NOMO-1 treated with dmso at 0.1 percent for 144 hours (cell line): ENCODE results near the gene SUPV3L1.
"Not testable (repeated sequence)": the region's sequence is repeated elsewhere in the genome, so short reads cannot be mapped to it uniquely, and the experiment has no call there.

Experiments used
- DNase-seq: peaks from one replicate; lab custom pipeline; 2025; ENCODE audit not compliant: unreplicated experiment; lab: John Stamatoyannopoulos, UW

Gene SUPV3L1

DNA sequence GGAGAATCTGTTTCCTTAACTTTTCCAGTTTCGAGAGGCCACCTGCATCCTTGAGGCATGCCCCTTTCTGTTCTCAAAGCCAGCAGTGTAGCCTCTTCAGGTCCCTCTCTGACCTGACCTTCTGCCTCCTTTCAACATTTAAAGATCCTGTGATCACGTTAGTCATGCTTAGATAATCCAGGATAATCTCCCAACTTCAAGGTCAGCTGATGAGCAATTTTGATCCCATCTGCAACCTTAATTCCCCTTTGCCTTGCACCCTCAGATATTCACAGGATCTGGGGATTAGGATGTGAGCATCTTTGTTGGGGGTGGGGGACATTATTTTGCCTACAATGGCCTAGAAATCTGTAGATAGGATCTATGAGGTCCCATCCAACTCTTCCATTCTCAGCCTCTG, 48.1 kb downstream of the SUPV3L1 start:
- no peak for DNase-seq

DNA sequence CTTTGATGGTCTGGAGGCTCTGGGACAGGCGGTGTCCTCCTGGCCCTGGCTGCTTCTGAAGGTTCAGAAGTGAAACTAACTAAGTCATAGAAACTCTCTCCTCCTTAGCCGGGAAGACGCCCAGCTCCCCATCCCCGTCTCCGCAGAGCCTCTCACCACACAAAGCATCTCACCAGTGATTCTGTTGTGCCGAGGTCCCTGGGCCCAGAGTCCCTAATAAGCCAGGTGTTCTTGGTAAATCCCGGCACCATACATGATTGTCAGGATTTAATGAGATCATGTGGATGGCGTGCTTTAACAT, 49.5 kb downstream of the SUPV3L1 start:
- no peak for DNase-seq

DNA sequence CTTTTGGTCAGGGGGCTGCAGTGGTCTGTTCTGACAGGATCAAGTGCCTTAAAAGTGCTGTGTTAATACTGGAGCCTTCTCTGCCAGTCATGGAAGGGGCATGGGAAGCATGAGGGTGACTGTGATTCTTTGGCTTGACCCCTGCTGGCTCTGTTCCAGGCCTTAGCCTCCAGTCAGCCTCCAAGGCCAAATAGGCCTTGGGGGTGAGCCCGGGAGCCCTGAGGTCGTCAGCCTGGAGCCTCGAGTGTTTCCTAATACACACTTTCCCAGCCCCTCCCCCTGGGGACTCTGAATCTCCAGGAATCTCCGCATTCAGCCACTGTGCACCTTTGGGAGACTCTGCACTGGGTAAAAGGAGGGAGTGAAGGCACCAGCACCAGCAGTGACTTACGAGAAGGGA, 50.1 kb downstream of the SUPV3L1 start:
- DNase-seq = no peak

DNA sequence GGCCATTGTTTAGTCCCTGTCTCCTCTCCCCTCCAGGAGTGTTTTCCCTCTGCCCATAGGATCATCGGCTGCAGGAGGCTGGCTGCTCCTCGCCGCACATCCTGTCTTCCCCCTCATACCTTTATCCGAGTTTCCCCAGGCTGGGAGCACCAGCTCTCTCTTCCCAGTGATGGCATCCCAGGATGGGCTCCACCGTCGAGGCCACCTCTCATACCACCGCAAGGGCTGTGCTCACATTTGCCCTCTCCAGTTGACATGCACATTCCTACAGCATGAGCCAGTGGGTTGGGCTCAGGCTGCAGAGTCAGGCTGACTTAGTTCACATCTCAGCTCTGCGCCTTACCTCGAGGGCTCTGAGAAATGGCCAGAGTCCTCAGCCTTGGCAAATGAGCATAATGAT, 52.2 kb downstream of the SUPV3L1 start:
- DNase-seq = no peak

DNA sequence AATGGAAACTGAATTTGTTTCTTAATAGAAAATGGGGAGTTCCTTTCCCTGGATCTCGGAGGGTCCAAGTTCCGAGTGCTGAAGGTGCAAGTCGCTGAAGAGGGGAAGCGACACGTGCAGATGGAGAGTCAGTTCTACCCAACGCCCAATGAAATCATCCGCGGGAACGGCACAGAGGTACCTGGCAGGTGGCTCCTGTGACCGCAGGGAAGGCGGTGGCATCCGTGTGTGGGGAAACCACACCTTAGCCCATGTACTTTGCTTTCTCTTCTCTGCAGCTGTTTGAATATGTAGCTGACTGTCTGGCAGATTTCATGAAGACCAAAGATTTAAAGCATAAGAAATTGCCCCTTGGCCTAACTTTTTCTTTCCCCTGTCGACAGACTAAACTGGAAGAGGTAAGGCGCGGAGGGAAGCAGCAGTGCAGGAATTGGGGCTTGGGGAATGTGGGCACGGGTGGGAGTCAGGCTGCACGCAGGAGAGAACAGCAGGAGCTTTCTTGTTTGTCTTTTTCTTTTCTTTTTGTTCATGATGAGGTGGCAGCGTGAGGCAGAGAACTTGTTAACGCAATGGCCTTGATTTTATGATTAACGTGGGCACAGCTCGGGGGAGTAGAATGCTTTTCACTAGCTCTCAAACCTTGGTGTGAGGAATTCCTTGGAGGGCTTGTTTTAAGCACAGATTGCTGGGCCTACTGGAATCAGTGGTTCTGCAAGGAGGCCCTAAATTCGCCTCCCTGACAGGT, 52.9 kb downstream of the SUPV3L1 start:
- no peak for DNase-seq

DNA sequence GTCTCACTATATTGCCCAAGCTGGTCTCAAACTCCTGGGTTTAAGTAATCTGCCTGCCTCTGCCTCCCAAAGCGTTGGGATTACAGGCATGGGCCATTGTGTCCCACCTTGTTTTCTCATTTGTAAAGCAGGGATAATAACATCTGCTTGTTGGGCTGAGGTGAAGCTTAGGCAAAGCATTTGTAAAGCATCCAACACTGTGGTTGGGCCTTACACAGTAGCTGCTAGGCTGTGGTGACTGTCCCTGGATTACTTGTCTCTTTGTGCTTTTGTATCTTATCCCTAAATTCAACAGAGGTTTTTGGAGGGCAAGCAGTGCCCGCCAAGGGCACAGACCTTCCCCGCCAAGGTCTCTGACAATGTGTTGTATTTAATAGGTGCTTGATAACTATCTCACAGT, 54.4 kb downstream of the SUPV3L1 start:
- no peak for DNase-seq

DNA sequence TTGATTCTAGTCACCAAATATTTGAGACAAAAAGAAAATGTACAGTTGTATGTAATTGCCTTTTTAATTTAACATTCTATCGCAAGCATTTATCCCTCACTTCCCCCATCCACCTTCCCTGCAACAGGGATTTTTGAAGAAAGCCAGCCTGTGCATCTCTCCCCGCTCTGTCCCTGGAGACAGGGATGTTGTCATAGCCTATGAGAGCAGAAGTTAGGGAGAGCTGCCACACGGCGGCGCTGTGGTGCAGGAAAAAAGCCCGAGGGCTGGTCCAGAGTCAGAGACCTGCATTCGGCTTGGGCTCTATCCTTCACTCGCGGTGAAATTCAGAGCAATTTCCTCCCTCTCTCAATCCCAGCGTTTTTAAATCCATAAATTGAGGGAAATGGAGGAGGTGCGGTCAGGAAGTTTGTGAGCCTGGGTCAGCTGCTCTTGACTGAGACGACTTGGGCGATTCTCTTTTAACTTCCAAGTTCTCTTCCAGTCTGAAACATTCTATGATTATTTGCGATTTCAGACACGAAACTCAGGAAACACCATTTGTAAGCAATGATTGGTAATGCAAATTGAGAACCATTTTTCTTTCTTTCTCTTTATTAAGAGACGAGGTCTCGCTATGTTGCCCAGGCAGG, 57.6 kb downstream of the SUPV3L1 start:
- DNase-seq = peak; percentile 45

DNA sequence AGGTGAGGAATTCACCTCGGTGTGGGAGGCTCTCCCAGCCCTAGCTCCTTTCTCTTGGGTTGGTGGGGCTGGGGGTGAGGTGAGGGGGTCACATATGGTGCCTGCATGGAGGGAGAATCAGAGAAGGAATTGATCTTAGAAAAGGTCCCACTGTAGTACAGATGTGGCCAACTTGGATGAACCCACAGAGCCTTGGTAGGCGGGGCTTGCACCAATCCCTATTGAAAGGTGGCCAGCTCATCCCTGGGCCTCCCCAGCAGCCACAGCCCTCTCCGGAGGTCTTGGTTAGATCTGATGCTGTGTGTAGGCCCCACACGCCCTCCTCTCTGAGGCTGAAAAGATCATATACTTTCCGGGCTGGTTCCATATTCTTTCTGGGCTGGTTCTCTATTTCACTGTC, 59.1 kb downstream of the SUPV3L1 start:
- DNase-seq = no peak

DNA sequence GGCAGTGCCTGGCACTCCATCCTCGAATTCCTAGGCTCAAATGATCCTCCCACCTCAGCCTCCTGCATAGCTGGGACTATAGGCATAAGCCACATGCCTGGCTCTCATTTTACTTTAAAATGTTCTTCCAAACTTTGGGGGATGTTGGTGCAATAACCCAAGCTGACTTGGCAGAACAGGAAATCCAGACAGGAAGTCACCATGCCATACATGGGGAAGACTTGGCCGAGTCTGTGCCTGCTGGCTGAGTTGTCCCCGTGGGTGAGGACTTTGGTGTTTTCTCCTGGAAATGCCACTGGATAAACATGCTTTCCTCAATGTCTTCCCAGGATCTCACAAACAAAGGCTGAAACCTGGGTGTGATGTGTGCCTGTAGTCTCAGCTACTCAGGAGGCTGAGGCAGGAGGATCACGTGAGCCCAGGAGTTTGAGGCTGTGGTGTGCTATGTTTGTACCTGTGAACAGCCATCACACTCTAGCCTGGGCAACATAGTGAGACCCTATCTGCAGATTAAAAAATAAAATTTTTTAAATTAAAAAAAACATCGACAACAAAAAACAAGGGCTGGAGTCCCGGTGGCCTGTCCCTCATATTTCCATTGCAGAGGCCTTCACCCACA, 59.9 kb downstream of the SUPV3L1 start:
- DNase-seq = no peak

DNA sequence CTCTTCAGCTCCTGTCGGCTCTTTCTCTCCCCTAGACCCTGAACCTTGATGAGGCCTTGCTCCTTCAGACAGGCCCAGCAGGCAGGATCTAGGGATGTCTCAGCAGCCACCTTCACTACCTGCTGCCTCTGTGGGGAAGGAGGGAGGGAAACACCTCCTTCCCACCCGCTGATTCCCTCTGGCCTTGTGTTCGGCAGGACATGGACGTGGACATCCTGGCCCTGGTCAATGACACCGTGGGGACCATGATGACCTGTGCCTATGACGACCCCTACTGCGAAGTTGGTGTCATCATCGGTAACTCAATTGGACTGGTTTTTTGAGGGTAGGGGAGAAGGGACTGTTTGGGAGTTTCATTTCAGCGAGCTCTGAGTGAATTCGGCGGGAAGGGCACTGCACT, 60.4 kb downstream of the SUPV3L1 start:
- no peak for DNase-seq

DNA sequence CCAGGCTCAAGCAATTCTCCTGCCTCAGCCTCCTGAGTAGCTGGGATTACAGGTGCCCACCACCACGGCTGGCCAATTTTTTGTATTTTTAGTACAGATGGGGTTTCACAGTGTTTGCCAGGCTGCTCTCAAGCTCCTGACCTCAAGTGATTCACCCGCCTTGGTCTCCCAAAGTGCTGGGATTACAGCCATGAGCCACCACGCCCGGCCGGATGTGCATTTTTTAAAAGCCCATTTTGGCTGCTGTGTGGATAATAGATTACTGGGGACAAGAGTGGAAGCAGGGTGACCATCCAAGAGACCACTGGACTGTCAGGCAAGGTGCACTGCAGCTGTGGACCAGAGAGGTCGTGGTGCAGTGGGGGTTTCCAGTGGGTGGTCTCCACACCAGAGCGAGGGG, 61.5 kb downstream of the SUPV3L1 start:
- no peak for DNase-seq

DNA sequence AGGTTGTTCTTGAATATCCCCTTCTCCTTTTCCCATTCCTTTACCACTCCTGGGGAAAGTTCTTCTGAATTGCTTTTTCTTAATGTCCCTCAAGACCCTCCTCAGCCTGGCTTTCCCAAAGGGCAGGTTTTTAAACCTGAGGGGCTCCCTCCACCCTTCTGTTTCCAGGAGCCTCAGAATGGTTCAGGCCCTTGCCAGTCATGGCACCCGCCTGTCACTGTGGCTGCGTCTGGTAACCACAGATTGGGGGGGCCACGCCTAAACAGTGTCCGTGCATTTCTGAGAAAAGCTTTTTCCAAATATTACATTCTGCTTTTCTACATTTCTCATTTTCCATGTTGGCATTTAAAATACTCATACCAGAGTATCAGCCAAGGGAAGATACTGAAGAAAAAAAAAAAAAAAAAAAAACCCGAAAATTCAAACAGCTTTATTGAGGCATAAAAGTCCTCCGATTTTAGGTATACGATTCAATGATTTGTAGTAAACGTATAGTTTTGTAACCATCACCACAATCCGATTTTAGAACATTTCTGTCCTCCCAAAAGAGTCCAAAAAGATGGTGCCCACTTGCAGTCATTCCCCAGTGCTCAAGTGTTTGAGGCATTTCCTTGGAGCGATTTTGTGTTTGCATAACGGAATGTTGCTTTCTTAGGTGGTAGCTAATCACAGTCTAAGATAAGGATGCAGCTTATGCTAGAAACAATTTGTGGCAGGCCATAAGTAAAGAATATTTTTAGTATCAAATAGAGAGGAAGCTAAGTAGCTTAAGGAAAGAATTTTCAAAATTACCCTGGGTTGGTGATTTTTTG, 62.2 kb downstream of the SUPV3L1 start:
- no peak for DNase-seq

DNA sequence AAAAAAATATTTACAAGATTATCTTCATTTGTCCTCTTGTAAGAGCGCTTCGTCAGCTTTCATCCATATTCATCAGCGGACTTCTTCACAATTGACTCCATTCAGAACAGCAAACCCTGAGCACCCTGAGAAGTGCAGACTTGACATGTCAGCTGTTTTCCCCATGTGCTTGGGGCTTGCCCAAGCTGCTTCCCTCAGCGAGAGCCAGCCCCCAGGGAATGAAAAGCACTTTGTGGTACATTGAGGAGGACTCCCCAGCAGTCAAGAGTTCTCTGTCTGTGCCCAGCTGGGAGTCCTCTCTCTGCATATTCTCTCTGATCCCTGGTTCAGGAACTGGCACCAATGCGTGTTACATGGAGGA, 62.8 kb downstream of the SUPV3L1 start:
- no peak for DNase-seq

DNA sequence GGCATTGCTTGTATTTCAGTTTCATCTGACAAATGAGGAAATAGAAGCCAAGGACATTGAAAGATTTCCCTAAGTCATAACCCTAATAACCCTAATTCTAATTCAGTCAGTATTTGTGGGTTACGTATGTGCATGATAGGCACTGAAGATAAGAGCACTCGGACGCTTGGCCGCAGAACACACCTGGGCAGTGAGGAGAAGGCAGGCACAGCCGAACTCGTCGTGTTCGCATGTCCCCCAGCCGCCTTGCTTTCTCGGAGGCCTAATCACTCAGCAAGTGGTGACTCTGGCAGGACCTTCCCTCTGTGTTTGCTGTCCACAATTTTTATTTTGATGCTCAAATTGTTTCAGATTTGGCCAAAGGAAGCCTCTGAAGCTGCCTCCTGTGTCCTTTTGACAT, 63.8 kb downstream of the SUPV3L1 start:
- no peak for DNase-seq

DNA sequence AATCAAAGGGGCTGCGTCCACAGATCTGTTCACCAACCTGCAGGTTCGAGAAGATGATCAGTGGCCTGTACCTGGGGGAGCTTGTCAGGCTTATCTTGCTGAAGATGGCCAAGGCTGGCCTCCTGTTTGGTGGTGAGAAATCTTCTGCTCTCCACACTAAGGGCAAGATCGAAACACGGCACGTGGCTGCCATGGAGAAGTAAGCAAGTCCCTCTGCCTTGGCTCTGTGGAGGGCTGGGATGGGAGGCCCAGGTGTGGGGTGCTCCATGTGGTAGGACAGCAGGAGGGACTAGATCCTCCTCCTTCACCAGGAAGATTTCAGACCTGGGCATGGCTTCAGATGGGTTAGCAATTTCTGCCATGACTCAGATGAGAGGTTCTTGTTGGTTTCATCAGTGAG, 66.0 kb downstream of the SUPV3L1 start:
- no peak for DNase-seq

DNA sequence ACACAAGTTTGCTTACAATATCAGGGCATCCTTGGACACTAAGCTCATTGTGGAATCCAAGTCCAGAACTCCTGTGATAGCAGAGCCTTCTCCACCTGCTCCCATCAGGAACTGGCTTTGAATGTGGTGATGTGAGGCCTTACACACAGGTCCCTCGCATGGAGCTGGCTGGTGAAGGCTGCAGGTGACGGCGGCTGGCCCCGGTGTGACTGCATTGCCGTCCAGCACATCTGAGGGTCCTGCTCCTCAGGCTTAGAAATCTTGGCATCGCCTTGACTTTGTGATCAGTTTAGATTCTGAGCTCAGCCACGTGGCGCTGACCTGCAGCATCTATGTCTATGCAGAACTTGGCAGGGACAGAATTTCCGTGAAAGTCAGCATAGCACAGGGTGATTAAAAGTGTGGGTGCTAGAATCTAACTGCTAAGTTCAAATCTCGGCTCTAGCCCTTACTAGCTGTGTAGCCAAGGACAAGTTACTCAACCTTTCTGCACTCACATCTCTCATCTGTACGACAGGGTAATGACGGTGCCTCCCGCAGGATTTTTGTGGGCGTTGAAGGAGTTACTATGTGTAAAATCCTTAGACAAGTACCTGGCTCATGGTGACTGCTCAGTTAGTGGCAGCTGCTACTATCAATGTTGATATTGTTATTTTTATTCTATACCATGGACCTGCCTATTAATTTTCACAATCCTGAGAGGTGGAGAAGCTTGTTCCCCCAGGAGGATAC, 66.7 kb downstream of the SUPV3L1 start:
- DNase-seq = no peak

DNA sequence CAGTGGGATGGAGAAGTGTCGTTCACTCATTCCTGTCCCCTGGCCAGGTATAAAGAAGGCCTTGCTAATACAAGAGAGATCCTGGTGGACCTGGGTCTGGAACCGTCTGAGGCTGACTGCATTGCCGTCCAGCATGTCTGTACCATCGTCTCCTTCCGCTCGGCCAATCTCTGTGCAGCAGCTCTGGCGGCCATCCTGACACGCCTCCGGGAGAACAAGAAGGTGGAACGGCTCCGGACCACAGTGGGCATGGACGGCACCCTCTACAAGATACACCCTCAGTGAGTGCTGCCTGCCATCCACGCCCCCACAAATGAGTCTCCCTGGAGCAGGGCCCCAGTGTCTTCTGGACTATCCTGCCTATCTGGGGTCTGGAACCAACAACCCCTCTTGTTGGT, 67.3 kb downstream of the SUPV3L1 start:
- no peak for DNase-seq

DNA sequence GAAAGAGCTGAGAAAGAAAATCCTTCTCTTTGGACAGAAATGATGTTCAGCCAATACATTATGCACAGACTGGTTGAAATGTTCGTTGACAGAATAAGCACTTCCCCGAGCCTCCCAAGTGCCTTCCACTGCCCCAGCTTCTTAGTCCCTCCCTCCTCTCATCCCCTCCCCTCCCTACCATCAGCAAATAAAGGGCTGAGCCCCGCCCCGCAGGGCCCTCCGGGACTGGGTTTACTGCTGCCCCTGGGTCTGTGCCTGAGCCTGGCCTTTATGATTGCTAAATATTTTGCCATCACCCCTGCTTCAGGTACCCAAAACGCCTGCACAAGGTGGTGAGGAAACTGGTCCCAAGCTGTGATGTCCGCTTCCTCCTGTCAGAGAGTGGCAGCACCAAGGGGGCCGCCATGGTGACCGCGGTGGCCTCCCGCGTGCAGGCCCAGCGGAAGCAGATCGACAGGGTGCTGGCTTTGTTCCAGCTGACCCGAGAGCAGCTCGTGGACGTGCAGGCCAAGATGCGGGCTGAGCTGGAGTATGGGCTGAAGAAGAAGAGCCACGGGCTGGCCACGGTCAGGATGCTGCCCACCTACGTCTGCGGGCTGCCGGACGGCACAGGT, 68.2 kb downstream of the SUPV3L1 start:
- DNase-seq = no peak

DNA sequence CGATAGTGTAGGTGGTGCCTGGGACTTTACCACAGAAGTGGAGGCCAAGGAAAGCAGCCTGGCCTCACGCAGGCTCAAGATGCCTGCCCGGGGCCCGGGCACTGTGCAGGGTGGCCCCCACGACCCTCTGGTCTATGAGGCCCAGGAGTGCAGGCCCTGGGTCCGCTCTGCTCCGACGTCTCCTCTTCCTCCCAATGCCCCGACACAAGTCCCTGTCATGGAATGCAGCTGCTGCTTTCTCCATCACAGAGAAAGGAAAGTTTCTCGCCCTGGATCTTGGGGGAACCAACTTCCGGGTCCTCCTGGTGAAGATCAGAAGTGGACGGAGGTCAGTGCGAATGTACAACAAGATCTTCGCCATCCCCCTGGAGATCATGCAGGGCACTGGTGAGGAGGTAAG, 70.0 kb downstream of the SUPV3L1 start:
- no peak for DNase-seq

DNA sequence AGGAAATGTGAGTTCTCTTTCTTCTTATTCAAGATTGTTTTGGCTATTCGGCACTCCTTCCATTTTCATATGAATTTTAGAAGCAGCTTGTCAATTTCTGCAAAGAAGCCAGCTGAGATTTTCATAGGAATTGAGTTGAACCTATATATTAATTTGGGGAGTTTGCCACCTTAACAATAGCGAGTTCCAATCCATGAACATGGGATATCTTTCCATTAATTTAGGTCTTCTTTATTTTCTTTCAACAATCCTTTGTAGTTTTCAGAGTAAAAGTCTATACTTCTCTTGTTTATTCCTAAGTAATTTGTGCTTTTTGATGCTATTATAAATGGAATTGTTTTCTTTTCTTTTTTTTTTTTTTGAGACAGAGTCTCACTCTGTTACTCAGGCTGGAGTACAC, 71.4 kb downstream of the SUPV3L1 start:
- not testable (repeated sequence) for DNase-seq

DNA sequence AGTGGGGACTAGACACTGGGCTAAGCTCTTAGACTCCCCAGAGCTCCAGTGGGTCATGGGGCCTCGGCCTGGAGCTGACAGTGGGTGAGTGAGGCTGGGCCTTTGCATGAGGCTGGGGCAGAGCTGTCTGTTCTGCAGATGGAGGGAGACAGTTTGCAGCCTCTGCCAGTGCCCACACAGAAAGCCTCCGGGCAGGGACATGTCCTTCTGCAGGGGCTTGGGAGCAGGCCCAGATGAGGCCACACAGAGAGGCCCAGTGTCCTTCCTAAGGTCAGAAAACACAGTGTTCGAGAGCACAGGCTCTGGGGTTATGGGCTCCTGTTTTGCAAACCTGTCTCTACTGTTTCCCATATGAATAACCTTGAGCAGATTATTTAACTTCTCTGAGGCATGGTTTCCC, 73.1 kb downstream of the SUPV3L1 start:
- no peak for DNase-seq
